ENCODE measurements around the gene LGR5. TPM values are rescaled to one million over a fixed set of nuclear protein-coding genes. Genes with fewer than 3 reads are reported as not detected.

Gene LGR5
- total and polyA plus RNA-seq, 2 of the 13 experiments (the other 11 are each of a cell fraction or from before 2014, with no cell fraction given) = 37.0 to 121 TPM

- peak; percentile 98 for TF ChIP-seq NCOA2 (CRISPR knock-in tag; IDR thresholded peaks at IDR 0.05)
- peak; percentile 53; the same call in 1 of the 2 replicates for TF ChIP-seq LCORL (IDR thresholded peaks at IDR 0.05)
- peak; percentile 81 for TF ChIP-seq LCORL (CRISPR knock-in tag; IDR thresholded peaks at IDR 0.05)
- TF ChIP-seq, protein P1, sequence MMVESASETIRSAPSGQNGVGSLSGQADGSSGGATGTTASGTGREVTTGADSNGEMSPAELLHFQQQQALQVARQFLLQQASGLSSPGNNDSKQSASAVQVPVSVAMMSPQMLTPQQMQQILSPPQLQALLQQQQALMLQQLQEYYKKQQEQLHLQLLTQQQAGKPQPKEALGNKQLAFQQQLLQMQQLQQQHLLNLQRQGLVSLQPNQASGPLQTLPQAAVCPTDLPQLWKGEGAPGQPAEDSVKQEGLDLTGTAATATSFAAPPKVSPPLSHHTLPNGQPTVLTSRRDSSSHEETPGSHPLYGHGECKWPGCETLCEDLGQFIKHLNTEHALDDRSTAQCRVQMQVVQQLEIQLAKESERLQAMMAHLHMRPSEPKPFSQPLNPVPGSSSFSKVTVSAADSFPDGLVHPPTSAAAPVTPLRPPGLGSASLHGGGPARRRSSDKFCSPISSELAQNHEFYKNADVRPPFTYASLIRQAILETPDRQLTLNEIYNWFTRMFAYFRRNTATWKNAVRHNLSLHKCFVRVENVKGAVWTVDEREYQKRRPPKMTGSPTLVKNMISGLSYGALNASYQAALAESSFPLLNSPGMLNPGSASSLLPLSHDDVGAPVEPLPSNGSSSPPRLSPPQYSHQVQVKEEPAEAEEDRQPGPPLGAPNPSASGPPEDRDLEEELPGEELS (CRISPR knock-in tag; IDR thresholded peaks at IDR 0.05) = peak; percentile 83
- TF ChIP-seq, protein P2, sequence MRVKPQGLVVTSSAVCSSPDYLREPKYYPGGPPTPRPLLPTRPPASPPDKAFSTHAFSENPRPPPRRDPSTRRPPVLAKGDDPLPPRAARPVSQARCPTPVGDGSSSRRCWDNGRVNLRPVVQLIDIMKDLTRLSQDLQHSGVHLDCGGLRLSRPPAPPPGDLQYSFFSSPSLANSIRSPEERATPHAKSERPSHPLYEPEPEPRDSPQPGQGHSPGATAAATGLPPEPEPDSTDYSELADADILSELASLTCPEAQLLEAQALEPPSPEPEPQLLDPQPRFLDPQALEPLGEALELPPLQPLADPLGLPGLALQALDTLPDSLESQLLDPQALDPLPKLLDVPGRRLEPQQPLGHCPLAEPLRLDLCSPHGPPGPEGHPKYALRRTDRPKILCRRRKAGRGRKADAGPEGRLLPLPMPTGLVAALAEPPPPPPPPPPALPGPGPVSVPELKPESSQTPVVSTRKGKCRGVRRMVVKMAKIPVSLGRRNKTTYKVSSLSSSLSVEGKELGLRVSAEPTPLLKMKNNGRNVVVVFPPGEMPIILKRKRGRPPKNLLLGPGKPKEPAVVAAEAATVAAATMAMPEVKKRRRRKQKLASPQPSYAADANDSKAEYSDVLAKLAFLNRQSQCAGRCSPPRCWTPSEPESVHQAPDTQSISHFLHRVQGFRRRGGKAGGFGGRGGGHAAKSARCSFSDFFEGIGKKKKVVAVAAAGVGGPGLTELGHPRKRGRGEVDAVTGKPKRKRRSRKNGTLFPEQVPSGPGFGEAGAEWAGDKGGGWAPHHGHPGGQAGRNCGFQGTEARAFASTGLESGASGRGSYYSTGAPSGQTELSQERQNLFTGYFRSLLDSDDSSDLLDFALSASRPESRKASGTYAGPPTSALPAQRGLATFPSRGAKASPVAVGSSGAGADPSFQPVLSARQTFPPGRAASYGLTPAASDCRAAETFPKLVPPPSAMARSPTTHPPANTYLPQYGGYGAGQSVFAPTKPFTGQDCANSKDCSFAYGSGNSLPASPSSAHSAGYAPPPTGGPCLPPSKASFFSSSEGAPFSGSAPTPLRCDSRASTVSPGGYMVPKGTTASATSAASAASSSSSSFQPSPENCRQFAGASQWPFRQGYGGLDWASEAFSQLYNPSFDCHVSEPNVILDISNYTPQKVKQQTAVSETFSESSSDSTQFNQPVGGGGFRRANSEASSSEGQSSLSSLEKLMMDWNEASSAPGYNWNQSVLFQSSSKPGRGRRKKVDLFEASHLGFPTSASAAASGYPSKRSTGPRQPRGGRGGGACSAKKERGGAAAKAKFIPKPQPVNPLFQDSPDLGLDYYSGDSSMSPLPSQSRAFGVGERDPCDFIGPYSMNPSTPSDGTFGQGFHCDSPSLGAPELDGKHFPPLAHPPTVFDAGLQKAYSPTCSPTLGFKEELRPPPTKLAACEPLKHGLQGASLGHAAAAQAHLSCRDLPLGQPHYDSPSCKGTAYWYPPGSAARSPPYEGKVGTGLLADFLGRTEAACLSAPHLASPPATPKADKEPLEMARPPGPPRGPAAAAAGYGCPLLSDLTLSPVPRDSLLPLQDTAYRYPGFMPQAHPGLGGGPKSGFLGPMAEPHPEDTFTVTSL (CRISPR knock-in tag; IDR thresholded peaks at IDR 0.05; ENCODE audit: borderline replicate concordance) = peak; percentile 94
- no peak for TF ChIP-seq NFIB (CRISPR knock-in tag; IDR thresholded peaks at IDR 0.05; ENCODE audit: borderline replicate concordance)
- peak; percentile 36; the same call in 1 of the 2 replicates for TF ChIP-seq ZNF12 (CRISPR knock-in tag; IDR thresholded peaks at IDR 0.05)
- TF ChIP-seq MEIS1 (CRISPR knock-in tag; IDR thresholded peaks at IDR 0.05; ENCODE audit: borderline replicate concordance) = 0 out of 2 replicates have a peak, but pooled peaks have one; percentile 29
- peak; percentile 100 for TF ChIP-seq SKI (IDR thresholded peaks at IDR 0.05; ENCODE audit: partially characterized antibody)
- TF ChIP-seq MEF2D (CRISPR knock-in tag; IDR thresholded peaks at IDR 0.05) = peak; percentile 65; the same call in 1 of the 2 replicates
- no peak for TF ChIP-seq ZNF790 (CRISPR knock-in tag; IDR thresholded peaks at IDR 0.05; ENCODE audit: borderline replicate concordance)
- no peak for TF ChIP-seq HES4 (CRISPR knock-in tag; IDR thresholded peaks at IDR 0.05; ENCODE audit: borderline replicate concordance)
- no peak for TF ChIP-seq DZIP1 (CRISPR knock-in tag; IDR thresholded peaks at IDR 0.05)
- no peak for TF ChIP-seq CENPT (CRISPR knock-in tag; IDR thresholded peaks at IDR 0.05; ENCODE audit: low read depth)
- TF ChIP-seq ZSCAN9 (CRISPR knock-in tag; IDR thresholded peaks at IDR 0.05; ENCODE audit: borderline replicate concordance) = peak; percentile 69
- no peak for TF ChIP-seq ZNF224 (CRISPR knock-in tag; IDR thresholded peaks at IDR 0.05)
- TF ChIP-seq GABPB1 (CRISPR knock-in tag; IDR thresholded peaks at IDR 0.05) = peak; percentile 27; the same call in 1 of the 2 replicates
- TF ChIP-seq SP1 (IDR thresholded peaks at IDR 0.05) = no peak
- no peak for TF ChIP-seq SP1 (CRISPR knock-in tag; IDR thresholded peaks at IDR 0.05)
Observed at GRCh38 chr12:71552728-71553501, 113.3 kb downstream of the LGR5 start (continued).
